ENCODE data around the gene AMIGO1. TPM values are rescaled to one million over a fixed set of nuclear protein-coding genes. Genes with fewer than 3 reads are reported as not detected.

The AMIGO1 gene
- total RNA-seq, 1 experiment from 2014 or later, result 2.5 TPM

DNA sequence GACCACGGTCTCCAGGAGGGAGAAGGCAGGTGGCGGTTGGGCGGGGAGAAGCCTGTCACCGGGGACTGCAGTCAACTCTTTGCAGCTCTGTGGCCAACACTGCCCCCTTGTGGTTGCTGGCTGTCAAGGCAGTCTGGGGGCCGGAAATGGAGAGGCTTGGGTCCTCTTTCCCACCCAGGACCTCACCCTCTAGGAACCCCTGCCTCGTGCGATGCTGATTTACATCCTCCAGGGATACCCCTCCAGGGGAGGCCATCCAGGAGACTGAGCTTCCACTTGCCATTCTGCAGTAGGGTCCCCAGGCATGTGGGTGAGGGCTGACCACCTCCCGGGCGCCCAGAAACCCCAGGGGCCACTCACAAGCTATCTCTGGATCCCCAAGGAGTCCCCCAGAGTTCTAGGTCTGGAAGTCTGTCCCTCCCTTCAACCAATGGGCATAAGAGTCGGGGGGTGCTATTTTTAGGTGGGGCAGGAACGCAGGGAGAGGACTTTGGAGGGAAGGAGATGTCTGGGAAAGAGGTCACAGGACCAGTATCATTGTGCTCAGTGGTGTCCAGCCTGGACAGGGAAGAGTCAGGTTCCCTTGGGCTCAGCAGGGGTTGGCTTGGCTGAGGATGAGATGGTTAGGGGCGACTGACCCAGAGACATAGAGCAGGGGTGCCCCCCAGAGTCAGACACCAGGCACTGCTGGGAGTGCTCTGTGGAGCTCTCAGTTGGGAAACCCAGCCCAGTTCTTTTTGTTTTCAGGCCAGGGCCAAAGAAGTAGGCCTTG lies 23.0 kb upstream of the AMIGO1 start:
- peak; percentile 81 for DNase-seq (ENCODE audit: low read depth)

DNA sequence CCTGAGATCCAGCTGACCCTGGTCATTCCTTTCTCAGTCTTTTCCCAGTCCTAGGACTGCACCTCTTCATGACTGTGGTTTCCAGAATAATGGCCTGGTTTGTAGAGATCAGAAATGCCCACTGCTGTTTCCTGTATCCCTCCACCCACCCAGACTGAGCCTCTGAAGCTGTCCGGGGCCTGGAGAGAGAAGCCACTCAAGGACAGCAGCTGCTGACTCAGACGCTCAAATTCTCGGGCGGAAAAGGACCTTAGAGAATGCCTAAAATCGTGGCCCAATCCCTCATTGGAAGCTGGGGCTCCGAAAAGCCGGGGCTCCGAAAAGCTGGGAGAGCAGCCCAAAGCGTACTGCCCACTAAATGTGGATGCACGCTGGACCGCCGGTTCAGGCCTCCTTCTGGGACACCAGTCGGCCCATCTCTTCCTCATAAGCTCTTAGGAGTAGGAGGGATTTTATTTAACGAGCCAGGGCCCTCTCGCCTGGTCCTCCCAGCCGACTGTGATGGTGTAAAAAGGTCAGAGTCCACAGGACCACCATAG lies 22.4 kb upstream of the AMIGO1 start:
- DNase-seq (ENCODE audit: low read depth), result no peak

- no peak for DNase-seq (ENCODE audit: low read depth)
Measured at GRCh38 chr1:109531380-109531779, 21.9 kb upstream of the AMIGO1 start.

GRCh38 chr1:109530457-109531087 lies 21.0 kb upstream of the AMIGO1 start:
- DNase-seq (ENCODE audit: low read depth), result no peak

DNA sequence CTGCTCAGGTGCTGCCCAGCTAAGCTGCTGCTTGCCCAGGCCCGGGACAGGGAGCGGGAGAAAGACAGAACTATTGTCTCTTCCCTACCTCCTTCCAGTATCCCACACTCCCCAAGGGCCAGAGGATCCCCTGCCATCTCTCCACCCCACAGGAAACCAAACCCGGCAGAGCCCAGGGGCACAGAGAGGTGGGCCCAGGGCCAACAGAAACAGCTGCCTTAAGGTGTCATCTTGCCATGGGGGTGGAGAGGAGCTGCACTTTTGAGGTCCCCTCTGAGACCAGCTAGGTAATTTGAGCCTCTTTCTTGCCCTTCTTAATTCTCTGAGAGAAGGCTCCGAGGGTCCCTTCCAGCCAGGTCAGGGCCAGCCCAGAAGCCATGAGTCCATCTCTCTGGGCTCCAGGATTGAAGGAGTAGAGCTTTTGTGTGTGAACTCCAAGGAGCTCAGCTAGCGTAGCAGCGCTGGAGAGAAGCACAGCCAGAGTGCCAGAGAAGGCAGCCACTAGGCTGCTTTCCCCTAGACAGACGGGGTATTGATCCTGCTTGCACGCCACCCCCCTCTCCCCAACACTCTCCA lies 20.4 kb upstream of the AMIGO1 start:
- peak; percentile 67 for DNase-seq (ENCODE audit: low read depth)

DNA sequence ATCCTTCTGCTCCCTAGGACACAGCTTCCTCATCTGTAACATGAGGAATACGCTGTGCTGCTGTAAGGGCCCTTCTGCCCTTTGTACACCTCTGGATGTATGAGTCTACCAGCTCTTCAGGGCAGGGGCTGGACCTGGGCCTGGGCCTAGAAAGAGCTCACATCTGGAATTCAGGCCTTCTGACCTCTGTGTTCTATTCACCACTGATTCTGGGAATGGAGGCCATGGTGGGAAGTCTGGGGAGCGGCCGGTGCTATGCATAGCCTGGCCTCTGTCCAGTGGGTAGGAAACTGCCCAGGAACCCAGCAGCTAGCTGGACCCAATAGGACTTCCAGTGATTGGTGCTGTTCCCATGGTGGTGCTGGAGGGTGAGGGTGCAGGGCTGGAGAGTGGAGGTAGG lies 19.2 kb upstream of the AMIGO1 start:
- DNase-seq (ENCODE audit: low read depth), result no peak

- no peak for DNase-seq (ENCODE audit: low read depth)
Measured at GRCh38 chr1:109527846-109528695, 18.5 kb upstream of the AMIGO1 start.

DNA sequence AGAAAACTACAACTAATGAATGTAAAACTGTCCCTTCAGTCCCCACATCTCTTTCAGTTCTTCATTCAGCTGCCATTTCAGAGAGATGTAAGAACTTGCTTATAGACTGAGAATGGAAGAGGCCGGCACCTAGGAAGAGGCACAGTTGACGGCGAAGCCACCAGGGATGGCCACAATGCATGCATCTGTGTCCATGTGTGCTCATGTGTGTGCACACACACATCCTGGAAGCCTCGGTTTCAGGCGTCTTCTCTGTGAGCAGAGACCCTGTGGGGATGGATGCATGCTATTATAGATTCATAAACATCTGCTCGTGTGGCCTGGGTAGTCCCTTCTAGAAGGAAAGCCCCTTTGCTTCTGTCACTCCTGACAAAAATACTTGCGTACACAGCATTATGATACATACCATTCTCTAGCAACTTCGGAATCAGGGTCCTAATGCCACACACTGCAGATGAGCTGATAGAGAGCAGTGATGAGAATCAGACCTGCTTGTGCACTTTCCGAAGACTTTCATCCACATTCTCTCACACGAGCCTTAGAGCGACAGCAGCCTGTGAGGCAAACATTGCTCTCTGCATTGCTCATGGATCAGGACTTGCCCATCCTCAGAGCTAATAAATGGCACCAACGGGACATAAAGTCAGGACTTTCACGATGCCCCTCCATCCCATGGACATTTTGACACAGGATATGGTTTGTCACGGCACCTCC lies 17.7 kb upstream of the AMIGO1 start:
- no peak for DNase-seq (ENCODE audit: low read depth)

- DNase-seq (ENCODE audit: low read depth), result peak; percentile 82
Measured at GRCh38 chr1:109523706-109524105, 14.2 kb upstream of the AMIGO1 start.

DNA sequence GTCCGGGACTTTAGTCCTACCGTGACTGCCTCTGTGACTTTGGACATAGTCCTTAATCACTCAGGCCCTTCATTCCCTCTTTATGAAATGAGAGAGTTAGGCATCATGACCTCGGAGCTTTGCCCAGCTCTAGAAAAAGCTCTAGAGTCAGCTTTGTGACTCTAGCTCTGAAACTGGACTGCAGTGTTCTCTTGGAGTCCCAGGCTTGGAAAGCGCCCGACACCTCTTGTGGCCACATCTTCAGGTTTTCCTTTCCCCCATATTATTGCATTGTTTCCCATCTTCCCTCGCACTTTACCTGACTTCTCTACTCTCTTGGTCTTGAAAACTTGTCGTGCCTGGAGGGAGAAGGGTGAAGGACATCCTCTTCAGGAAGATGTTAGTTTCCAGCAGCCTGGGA lies 12.5 kb upstream of the AMIGO1 start:
- no peak for DNase-seq (ENCODE audit: low read depth)

- no peak for DNase-seq (ENCODE audit: low read depth)
Measured at GRCh38 chr1:109521002-109521951, 11.8 kb upstream of the AMIGO1 start.

DNA sequence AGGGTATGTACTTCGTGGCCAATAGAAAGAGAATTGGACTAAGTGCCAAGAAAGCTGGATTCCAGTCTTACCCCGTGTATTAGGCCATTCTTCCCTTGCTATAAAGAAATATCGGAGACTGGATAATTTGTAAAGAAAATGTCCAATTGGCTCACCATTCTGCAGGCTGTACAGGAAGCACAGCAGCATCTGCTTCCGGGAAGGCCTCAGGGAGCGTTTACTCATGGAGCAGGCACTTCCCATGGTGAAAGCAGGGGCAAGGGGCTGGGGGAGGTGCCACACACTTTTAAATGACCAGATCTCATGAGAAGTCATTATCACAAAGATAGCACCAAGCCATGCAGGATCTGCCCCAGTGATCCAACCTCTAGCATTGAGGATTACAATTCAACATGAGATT lies 7.8 kb upstream of the AMIGO1 start:
- DNase-seq (ENCODE audit: low read depth), result peak; percentile 55

GRCh38 chr1:109516872-109517271 lies 7.3 kb upstream of the AMIGO1 start:
- DNase-seq (ENCODE audit: low read depth), result peak; percentile 94

DNA sequence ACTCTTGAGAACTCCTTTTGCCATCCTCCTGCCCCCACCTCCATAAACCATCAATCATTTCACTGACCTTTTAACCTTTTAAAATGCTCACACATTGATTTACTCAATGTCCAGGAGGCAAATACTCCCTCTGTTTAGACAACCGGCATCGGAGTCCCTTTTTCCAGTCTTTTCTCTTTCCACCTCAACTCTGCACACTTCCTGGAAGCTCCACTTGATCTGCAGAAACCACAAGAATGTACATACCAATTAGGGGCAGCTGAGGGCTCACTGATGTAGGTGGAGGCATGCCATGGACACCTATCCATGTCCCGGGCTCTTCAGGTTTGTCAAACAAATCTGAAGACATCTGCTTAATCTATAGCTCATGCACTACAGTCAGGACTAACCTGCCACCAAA lies 5.3 kb upstream of the AMIGO1 start:
- no peak for DNase-seq (ENCODE audit: low read depth)

DNA sequence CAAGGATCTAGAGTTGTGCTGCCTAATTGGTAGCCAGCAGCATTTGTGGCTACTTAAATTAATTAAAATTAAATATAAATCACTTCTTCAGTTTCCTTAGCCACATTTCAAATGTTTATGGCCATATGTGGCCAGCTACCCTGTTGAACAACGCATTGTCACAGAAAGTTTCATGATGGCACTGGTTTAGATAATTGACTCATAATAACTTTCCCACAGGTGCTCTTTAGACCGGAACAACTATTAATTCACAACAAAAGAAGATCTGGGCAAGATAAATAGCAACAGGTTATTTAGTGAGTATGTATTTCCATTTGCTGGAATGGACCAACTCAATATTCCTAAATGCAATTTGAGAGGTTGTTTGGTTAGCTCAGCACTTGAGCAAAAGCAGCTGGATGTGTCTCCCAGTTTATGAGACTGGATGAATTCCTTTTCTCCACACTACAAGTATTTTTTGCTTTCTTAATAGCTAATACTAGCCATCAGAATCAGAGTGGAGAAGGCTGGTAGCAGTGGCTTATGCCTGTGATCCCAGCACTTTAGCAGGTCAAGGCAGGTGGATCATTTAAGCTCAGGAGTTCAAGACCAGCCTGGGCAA lies 3.7 kb upstream of the AMIGO1 start:
- no peak for DNase-seq (ENCODE audit: low read depth)

GRCh38 chr1:109508873-109509175 lies 703 bp downstream of the AMIGO1 start:
- DNase-seq (ENCODE audit: low read depth), result no peak

GRCh38 chr1:109508001-109508872 lies 1.3 kb downstream of the AMIGO1 start:
- no peak for DNase-seq (ENCODE audit: low read depth)

DNA sequence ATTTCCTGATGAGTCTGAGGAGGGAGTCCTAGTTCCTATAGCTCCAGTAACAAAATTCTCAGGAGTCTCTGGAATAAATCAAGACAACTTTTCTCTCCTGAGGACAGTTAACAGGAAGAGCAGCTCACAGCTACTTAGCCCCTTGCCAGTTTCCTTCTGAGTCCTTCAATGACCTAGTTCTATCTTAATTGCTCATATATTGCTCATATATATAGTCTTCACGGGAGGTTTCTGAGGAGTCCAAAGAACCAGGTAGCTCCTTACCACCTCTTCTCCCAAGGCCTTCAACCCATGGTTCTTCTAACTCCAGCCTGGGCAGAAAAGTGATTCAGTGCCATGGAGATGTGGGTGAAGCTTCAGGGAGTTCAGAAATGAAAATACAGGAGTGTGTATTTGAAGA lies 4.6 kb downstream of the AMIGO1 start:
- DNase-seq (ENCODE audit: low read depth), result no peak

DNA sequence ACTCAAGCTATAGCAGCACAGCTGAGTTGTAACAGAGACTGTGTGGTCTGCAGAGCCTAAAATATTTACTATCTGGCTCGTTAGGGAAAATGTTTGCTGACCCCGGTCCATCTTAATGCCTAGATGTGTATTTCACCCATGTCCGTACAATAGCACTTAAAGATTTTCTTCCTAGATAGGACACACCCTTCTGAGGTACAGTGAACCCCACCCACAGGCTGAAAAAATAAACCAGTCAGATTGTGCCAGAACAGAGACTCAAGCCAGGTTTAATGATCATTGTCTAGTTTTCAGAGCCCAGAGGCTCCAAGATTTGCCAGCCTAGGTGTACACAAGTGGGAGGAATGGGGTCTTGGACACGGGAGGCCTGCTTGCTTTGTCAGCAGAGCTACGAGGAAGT lies 5.6 kb downstream of the AMIGO1 start:
- no peak for DNase-seq (ENCODE audit: low read depth)

Measured in RPMI7951 (cell line).